ENCODE results near the gene FER1L5.

DNA sequence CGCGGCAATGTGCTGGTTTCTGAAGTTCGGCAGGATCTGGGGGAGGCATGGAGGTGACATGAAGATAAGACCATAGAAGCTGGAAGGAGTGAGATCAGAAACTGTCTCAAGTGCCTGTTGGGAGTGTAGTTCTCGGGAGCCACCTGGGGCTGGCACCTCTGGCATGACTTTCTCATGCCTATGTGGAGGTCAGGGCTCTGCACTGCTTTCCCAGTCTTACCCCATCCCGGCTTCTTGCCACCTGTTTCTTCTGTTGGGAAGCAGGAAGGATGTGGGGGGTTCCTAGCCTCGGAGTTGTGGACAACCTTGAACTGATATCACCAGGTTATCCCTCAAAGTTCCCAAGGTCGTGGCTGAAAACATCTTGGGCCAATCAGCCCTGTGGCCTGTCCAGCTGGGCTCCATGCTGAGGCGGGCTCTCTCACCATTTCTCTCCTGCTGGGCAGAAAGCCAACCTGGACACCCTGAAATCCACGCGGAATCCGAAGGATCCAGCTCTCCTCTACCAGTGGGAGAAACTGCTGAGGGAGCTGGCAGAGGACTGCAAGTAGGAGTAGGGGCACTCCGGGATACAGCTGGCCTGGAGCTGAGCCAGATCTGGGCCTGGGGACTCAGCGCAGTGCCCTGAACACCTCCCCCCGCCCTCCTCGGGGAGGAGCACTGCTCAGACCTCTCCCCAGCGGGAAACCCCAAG is 42.5 kb downstream of the FER1L5 start:
- no peak for TF ChIP-seq EZH2 (IDR thresholded peaks at IDR 0.05; ENCODE audit: low read depth)
- TF ChIP-seq, protein P1, sequence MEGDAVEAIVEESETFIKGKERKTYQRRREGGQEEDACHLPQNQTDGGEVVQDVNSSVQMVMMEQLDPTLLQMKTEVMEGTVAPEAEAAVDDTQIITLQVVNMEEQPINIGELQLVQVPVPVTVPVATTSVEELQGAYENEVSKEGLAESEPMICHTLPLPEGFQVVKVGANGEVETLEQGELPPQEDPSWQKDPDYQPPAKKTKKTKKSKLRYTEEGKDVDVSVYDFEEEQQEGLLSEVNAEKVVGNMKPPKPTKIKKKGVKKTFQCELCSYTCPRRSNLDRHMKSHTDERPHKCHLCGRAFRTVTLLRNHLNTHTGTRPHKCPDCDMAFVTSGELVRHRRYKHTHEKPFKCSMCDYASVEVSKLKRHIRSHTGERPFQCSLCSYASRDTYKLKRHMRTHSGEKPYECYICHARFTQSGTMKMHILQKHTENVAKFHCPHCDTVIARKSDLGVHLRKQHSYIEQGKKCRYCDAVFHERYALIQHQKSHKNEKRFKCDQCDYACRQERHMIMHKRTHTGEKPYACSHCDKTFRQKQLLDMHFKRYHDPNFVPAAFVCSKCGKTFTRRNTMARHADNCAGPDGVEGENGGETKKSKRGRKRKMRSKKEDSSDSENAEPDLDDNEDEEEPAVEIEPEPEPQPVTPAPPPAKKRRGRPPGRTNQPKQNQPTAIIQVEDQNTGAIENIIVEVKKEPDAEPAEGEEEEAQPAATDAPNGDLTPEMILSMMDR (conservative IDR thresholded peaks at IDR 0.05): no peak

Measured in PC-9 (cell line).